GM23338 (cell line): ENCODE data around the gene CGRRF1. TPM values are rescaled to one million over a fixed set of nuclear protein-coding genes. Genes with fewer than 3 reads are reported as not detected.

Experiments
- EZH2phosphoT487 ChIP-seq: fragments of 200-600 bp; sonication (generic); IDR thresholded peaks from one replicate; pipeline ENCODE4 v1.8.1; 2018; ENCODE audit warnings: antibody characterized with exemption; ENCODE audit not compliant: unreplicated experiment
- ZNF331 ChIP-seq: fragments of 250-450 bp; sonication (Bioruptor Pico); IDR thresholded peaks from 2 replicates; pipeline ENCODE4 v1.5.0; 2020; ENCODE audit warnings: low read depth, mild to moderate bottlenecking, moderate library complexity
- polyA plus RNA-seq: library from polyadenylated mRNA; unstranded; fragments of >200 nt; fragmentation: Nextera tagmentation; extraction: Ambion mirVana; gene quantifications from 2 replicates; pipeline ENCODE4 v1.2.1, GENCODE V29; 2016
- total RNA-seq: library from RNA; depleted of rRNA; stranded (reverse); fragments of >200 nt; shearing (Covaris generic); gene quantifications from 2 replicates; pipeline ENCODE4 v1.2.3, GENCODE V29; 2014
- TF ChIP-seq, protein P1 (sequence below): fragments of 250-450 bp; sonication (Bioruptor Pico); IDR thresholded peaks from 2 replicates; pipeline ENCODE4 v1.5.0; 2020; ENCODE audit warnings: mild to moderate bottlenecking, moderate library complexity
- TF ChIP-seq, protein P2 (sequence below): IDR thresholded peaks from 2 replicates; pipeline ENCODE4 v1.6.1; 2016; ENCODE audit warnings: antibody characterized with exemption
- TF ChIP-seq, protein P3 (sequence below): IDR thresholded peaks from one replicate; pipeline ENCODE4 v1.6.1; 2018; ENCODE audit warnings: antibody characterized with exemption; ENCODE audit not compliant: unreplicated experiment

The CGRRF1 gene
- total and polyA plus RNA-seq, 2 experiments from 2014 or later: 18.8 to 28.3 TPM

GRCh38 chr14:54528973-54529372, 19.3 kb downstream of the CGRRF1 start (continued):
- TF ChIP-seq, protein P1, sequence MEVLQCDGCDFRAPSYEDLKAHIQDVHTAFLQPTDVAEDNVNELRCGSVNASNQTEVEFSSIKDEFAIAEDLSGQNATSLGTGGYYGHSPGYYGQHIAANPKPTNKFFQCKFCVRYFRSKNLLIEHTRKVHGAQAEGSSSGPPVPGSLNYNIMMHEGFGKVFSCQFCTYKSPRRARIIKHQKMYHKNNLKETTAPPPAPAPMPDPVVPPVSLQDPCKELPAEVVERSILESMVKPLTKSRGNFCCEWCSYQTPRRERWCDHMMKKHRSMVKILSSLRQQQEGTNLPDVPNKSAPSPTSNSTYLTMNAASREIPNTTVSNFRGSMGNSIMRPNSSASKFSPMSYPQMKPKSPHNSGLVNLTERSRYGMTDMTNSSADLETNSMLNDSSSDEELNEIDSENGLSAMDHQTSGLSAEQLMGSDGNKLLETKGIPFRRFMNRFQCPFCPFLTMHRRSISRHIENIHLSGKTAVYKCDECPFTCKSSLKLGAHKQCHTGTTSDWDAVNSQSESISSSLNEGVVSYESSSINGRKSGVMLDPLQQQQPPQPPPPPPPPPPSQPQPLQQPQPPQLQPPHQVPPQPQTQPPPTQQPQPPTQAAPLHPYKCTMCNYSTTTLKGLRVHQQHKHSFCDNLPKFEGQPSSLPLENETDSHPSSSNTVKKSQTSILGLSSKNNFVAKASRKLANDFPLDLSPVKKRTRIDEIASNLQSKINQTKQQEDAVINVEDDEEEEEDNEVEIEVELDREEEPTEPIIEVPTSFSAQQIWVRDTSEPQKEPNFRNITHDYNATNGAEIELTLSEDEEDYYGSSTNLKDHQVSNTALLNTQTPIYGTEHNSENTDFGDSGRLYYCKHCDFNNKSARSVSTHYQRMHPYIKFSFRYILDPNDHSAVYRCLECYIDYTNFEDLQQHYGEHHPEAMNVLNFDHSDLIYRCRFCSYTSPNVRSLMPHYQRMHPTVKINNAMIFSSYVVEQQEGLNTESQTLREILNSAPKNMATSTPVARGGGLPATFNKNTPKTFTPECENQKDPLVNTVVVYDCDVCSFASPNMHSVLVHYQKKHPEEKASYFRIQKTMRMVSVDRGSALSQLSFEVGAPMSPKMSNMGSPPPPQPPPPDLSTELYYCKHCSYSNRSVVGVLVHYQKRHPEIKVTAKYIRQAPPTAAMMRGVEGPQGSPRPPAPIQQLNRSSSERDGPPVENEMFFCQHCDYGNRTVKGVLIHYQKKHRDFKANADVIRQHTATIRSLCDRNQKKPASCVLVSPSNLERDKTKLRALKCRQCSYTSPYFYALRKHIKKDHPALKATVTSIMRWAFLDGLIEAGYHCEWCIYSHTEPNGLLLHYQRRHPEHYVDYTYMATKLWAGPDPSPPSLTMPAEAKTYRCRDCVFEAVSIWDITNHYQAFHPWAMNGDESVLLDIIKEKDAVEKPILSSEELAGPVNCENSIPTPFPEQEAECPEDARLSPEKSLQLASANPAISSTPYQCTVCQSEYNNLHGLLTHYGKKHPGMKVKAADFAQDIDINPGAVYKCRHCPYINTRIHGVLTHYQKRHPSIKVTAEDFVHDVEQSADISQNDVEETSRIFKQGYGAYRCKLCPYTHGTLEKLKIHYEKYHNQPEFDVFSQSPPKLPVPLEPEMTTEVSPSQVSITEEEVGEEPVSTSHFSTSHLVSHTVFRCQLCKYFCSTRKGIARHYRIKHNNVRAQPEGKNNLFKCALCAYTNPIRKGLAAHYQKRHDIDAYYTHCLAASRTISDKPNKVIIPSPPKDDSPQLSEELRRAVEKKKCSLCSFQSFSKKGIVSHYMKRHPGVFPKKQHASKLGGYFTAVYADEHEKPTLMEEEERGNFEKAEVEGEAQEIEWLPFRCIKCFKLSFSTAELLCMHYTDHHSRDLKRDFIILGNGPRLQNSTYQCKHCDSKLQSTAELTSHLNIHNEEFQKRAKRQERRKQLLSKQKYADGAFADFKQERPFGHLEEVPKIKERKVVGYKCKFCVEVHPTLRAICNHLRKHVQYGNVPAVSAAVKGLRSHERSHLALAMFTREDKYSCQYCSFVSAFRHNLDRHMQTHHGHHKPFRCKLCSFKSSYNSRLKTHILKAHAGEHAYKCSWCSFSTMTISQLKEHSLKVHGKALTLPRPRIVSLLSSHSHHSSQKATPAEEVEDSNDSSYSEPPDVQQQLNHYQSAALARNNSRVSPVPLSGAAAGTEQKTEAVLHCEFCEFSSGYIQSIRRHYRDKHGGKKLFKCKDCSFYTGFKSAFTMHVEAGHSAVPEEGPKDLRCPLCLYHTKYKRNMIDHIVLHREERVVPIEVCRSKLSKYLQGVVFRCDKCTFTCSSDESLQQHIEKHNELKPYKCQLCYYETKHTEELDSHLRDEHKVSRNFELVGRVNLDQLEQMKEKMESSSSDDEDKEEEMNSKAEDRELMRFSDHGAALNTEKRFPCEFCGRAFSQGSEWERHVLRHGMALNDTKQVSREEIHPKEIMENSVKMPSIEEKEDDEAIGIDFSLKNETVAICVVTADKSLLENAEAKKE (CRISPR knock-in tag): no peak
- TF ChIP-seq, protein P2, sequence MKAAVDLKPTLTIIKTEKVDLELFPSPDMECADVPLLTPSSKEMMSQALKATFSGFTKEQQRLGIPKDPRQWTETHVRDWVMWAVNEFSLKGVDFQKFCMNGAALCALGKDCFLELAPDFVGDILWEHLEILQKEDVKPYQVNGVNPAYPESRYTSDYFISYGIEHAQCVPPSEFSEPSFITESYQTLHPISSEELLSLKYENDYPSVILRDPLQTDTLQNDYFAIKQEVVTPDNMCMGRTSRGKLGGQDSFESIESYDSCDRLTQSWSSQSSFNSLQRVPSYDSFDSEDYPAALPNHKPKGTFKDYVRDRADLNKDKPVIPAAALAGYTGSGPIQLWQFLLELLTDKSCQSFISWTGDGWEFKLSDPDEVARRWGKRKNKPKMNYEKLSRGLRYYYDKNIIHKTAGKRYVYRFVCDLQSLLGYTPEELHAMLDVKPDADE: no peak
- TF ChIP-seq ZNF331 (CRISPR knock-in tag) (no peak), EZH2phosphoT487 (no peak)
- TF ChIP-seq, protein P3, sequence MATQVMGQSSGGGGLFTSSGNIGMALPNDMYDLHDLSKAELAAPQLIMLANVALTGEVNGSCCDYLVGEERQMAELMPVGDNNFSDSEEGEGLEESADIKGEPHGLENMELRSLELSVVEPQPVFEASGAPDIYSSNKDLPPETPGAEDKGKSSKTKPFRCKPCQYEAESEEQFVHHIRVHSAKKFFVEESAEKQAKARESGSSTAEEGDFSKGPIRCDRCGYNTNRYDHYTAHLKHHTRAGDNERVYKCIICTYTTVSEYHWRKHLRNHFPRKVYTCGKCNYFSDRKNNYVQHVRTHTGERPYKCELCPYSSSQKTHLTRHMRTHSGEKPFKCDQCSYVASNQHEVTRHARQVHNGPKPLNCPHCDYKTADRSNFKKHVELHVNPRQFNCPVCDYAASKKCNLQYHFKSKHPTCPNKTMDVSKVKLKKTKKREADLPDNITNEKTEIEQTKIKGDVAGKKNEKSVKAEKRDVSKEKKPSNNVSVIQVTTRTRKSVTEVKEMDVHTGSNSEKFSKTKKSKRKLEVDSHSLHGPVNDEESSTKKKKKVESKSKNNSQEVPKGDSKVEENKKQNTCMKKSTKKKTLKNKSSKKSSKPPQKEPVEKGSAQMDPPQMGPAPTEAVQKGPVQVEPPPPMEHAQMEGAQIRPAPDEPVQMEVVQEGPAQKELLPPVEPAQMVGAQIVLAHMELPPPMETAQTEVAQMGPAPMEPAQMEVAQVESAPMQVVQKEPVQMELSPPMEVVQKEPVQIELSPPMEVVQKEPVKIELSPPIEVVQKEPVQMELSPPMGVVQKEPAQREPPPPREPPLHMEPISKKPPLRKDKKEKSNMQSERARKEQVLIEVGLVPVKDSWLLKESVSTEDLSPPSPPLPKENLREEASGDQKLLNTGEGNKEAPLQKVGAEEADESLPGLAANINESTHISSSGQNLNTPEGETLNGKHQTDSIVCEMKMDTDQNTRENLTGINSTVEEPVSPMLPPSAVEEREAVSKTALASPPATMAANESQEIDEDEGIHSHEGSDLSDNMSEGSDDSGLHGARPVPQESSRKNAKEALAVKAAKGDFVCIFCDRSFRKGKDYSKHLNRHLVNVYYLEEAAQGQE: no peak
